CD4-positive, alpha-beta T cell treated with Interleukin-1 beta for 1 hour (primary cell): ENCODE results near the gene TAS2R31.
"Not testable (repeated sequence)": the region's sequence is repeated elsewhere in the genome, so short reads cannot be mapped to it uniquely, and the experiment has no call there.

Source experiments
- DNase-seq, 2 donors: peaks; one replicate each; pipeline ENCODE4 v3.0.0-alpha.2; 2020 to 2022

Gene TAS2R31, protein sequence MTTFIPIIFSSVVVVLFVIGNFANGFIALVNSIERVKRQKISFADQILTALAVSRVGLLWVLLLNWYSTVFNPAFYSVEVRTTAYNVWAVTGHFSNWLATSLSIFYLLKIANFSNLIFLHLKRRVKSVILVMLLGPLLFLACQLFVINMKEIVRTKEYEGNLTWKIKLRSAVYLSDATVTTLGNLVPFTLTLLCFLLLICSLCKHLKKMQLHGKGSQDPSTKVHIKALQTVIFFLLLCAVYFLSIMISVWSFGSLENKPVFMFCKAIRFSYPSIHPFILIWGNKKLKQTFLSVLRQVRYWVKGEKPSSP

DNA sequence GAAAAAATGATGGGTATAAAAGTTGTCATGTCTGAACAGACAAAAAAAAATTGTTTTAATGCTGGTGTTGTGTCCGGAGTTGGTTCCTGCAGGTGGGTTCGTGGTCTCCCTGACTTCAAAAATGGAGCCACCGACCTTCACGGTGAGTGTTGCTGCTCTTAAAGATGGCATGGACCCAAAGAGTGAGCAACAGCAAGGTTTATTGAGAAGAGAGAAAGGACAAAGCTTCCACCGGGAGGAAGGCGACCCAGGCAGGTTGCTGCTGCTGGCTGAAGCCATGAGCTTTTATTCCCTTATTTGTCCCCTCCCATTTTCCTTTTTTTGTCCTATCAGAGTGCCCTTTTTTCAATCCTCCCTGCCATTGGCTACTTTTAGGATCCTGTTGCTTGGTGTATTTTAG, at the start of gene TAS2R31:
TSS of gene TAS2R31 (minus strand) at position 101 of the 400 bp plus-strand sequence. CDS start at position 29, 72 bp downstream.
- DNase-seq: no peak

DNA sequence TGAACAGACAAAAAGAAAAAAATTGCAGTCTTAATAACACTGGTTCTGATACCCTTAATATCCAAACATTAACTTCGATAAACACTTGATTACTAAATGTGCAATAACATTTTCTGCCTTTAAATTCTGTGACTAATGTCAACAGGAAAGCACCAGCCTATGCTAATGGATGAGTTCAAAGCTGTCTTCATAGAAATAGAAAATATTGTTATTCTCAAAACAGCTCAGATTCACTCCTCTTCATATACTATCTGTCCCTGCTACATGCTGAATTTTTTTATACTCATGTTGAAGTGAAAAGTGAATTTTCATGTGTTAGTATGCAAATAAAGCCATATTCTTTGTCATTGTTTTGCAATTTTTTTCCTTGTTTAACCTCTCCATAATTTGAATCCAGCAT, 47.0 kb upstream of the TAS2R31 start:
- no peak for DNase-seq

DNA sequence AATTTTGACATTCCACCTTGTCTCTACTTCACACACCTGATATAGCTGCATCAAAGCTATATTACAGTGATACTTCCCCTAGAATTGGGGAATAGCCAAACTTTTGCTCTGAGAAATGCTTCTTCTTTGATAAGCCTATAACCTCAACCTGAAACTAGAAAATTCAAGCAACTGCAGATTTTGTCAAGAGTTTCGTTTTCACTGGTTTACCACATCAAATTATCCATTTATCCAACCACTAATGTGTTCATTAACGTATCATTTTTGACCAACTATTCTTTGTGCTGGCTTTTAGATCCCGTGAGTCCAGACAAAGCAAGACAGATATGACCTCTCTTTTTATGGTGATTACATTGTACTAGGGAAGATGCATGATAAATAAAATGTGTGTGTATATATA, 44.4 kb upstream of the TAS2R31 start:
- no peak for DNase-seq

DNA sequence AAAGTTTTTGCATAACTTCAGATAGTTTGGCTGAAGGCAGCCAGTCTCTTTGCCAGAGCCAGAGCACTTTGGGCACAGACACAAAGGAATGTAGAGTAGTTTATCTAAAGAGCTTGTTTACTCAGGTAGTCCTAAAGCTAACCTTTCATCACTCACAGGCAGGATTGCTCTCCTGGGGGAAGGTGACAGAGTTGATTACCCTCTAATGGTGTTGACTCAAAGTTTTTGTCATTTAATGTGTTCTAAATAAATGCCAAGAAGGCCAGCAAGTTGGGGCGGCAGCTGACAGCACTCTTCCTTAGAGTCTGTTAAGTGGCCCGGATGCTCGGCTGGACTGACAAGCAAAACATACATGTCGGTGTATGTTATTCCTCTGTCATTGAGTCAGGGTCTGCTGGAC, 40.2 kb upstream of the TAS2R31 start:
- no peak for DNase-seq

DNA sequence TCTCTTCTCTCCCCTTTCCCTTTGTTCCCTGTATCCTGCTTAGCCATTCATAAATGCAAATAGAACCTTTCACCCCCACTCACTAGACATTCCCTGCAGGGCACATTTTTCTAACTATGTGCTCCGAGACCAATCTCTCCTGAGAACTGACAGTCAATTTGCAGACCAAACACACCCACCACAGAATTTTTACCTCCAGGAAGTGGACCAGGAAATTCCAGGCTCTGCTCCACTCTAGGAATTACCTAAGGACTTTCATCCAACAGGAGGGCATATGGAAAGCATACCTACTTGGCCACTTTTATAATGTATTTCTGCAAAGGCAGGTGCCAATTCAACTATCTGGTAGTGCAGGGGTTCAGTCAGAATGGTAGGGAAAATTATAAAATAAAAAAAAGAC, 39.8 kb upstream of the TAS2R31 start:
- DNase-seq: no peak

DNA sequence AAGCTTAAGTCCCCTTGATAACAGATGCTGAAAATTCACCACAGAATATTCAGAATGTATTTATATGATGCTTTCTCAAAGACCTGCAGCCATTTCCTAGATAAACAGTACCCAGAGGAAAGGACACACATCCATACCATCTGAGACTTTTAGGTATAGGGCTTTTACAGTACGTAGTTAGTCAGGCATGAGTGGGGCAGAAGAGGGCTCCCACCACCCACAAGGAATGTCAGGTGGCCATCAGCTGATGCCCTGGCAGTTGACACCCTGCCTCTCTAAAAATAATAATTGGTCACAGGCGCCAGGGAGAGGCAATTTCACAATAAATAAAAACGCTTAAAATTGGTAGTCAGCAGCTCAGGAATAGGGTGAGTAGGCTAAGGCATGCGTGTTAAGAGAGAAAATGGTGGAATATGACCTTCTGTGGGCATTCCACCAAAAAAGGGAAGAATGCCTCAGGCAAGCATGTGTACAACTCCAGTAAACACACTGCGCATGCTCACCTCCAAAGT, 38.7 kb upstream of the TAS2R31 start:
- no peak for DNase-seq

DNA sequence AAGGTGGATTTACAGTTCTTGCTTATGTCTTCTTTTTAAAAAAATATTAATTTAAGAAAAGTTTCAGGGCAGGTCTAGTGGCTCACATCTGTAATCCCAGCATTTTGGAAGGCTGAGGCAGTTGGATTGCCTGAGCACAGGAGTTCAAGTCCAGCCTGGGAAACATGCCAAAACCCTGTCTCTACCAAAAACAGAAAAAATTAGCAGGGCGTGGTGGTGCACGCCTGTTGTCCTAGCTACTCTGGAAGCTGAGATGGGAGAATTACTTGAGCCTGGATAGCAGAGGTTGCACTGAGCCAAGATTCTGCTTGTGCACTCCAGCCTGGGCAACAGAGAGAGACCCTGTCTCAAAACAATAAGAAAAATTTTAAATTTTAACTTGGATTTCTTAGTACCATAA, 36.3 kb upstream of the TAS2R31 start:
- no peak for DNase-seq

DNA sequence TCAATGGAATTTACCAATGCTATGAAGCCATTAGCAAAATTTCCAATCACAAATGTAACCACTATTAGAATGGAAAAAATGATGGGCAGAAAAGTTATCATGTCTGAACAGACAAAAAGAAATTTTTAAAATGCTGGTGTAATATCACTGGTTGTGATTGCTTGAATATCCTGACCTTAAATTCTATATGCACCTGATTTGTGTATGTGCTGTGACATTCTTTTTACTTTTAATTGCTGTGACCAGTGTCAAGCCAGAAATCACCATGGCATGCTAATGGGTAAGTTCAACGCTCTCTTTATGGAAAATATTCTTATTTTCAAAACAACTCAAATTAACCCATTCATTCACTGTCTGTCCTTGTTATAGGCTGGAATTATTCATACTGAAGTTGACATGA, 31.0 kb upstream of the TAS2R31 start, which contains the start of gene TAS2R46:
TSS of gene TAS2R46 (minus strand) at position 101 of the 400 bp plus-strand sequence. CDS start at position 101, 0 bp downstream.
- not testable (repeated sequence) for DNase-seq

DNA sequence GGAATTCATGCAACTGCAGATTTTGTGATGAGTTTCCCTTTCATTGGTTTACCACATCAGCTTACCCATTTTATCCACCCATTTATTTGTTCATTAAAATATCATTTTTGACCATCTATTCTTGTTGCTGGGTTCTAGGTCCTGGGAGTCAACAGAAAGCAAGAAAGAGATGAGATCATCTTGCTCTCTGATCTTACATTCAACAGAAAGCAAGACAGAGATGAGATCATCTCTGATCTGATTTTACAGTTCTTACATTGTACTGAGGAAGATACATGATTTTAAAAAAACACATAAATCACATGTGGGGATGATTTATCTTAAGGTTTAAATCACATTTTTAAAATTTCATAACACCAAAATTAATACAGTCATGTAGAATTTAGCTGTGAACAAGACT, 28.6 kb upstream of the TAS2R31 start:
- DNase-seq: no peak

DNA sequence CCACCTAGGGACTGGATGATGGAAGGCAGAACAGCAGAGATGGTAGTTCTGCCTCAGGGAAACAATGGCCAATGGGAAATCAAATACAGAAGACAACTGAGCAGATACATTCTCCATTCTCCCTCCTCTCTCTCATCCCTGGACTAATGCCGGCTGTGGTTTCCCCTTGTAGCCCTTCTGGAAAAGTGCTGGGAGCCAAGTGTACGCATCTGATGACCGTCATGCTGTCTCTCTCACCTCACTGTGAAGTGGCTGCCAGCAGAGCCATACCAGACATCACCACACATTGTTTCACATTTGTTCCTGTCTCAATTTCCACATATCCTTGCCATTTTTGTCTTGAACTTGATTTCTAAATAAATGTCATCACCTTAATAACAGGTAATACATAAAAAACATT, 27.8 kb upstream of the TAS2R31 start:
- no peak for DNase-seq

DNA sequence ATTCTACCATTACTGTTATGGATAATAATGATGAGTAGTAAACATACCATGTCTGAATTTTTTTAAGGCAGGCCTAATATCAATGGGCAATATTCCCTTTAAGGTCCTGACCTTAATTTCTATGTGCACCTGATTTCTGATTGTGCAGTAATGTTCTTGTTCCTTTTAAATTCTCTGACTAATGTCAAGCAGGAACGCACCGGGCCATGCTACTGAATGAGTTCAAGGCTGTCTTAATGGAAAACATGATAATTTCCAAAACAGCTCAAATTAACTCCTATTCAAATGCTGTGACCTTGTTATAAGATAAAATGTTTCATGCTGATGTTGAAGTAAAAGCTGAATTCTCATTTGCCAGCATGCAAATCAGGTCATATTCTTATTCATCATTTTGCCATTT, 24.1 kb upstream of the TAS2R31 start:
- no peak for DNase-seq

DNA sequence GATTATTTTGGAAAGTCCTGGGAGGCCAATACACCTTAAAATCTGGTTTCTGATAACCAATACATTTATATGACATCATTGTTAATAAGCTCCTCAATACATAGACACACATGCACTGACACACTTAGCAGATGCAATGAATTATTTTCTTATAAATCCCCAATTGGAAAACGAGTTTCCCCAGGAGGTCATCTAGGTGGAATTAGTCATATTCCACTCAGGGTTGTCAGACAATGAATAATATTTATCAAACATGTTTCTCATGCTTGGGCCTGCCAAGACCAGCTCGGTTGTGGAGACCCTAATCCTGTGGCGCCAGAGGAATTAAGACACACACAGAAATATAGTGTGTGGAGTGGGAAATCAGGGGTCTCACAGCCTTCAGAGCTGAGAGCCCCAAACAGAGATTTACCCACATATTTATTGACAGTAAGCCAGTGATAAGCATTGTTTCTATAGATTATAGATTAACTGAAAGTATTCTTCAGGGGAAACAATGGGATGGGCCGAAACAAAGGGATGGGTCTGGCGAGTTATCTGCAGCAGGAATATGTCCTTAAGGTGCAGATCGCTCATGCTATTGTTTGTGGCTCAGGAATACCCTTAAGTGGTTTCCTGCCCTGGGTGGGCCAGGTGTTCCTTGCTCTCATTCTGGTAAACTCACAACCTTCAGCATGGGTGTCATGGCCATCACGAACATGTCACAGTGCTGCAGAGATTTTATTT, 18.8 kb upstream of the TAS2R31 start:
- not testable (repeated sequence) for DNase-seq

DNA sequence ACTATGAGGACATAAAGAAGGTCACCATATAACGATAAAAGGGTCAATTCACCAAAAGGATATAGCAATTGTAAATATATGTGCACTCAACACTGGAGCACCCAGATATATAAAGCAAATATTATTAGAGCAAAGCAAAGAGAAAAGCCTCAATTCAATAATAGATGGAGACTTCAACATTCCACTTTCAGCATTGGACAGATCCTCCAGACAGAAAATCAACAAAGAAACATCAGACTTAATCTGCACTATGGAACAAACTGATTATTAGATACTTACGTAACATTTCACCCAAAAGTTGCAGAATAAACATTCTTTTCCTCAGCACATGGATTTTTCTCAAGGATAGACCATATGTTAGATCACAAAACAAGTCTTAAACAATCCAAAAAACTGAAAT, 10.2 kb upstream of the TAS2R31 start:
- not testable (repeated sequence) for DNase-seq

DNA sequence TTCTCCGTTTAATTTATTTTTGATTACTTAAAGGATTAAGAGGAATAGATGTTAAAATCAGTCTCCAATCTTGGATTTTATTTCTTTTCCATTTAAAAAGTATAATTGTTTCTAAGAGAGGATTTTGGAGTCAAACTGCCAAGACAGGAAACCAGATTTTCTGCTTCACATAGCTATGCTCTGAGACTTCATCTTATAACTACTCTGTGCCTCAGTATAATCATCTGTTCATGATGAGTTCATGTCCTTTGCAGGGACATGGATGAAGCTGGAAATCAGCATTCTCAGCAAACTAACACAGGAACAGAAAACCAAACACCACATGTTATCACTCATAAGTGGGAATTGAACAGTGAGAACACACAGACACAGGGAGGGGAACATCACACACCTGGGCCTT, 9.0 kb upstream of the TAS2R31 start:
- no peak for DNase-seq

DNA sequence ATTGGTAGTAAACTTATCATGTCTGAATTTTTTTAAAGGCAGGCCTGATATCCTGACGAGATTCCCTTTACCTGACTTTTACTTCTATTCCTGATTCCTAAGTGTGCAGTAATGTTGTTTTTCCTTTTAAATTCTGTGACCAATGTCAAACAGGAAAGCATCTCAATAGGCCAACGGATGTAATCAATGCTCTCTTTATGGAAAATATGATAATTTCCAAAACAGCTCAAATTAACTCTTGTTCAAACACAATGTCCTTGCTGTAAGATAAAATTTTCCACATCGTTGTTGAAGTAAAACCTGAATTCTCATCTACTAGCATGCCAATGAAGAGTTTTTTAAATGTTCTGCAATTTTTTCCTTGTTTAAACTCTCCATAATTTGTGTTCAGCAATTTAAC, 8.0 kb upstream of the TAS2R31 start:
- DNase-seq: no peak

DNA sequence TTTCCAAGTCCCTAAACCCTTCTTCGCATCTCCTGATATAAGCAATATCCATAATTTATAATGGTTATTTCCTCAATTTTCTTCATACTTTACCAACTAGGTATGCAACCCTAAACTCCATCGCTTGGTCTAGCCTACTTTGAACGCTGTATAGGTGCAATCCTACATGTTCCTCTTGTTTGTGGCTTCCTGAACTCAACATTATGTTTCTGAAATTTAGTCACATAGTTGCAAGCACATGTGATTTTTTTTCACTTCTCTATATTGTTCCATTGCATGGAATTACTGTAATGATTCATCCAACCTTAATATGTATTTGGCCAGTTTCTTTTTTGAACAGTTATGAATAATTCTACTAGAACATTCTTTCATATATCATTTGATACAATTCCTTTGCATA, 2.8 kb upstream of the TAS2R31 start:
- DNase-seq: not testable (repeated sequence)

DNA sequence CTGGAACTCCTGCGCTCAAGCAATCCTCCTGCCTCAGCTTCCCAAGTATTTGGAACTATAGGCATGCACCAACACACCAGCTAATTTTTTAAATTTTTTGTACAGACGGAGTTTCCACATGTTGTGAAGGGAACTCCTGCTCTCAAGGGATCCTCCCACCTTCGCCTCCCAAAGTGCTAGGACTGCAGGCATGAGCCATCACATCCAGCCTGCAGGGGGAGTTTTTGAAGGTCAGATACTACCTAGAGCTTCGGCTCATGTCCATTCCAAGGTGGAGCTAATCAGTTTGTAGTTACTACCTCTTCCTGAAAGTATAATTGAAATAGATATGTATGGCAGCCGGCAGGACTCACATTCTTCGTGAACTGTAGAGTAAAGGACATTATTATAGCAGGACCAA, 5.1 kb downstream of the TAS2R31 start:
- no peak for DNase-seq

DNA sequence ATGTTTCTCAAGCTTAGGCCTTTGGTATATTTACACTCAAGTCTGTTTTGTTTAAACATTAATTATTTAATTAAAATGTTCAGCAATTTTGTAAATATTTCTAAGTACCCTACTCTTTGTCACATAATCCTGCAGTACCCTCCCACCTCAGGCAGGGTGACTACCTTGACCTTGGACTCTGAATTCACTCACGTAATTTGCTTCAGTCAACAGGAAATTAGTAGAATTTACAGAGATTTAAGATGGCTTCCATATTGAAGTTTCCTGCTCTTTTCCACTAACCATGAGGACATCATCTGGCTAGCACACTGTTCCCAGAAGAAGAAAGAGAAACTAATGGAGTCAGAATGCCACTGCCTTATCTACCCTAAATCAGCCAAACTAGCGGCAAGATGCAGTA, 7.8 kb downstream of the TAS2R31 start:
- no peak for DNase-seq

DNA sequence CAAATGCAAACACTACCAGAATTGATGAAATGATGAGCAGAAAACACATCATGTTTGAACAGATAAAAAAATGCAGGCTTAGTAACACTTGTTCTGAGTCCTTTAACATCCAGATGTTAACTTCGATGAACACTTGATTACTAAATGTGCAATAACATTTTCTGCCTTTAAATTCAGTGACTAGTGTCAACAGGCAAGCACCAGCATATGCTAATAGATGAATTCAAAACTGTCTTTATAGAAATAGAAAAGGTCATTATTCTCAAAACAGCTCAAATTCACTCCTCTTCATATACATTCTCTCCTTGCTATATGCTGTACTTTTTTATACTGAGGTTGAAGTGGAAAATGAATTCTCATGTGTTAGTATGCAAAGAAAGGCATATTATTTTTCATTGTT, 8.7 kb downstream of the TAS2R31 start, which contains the start of gene TAS2R19:
TSS of gene TAS2R19 (minus strand) at position 101 of the 400 bp plus-strand sequence. CDS start at position 52, 49 bp downstream.
- DNase-seq: no peak

DNA sequence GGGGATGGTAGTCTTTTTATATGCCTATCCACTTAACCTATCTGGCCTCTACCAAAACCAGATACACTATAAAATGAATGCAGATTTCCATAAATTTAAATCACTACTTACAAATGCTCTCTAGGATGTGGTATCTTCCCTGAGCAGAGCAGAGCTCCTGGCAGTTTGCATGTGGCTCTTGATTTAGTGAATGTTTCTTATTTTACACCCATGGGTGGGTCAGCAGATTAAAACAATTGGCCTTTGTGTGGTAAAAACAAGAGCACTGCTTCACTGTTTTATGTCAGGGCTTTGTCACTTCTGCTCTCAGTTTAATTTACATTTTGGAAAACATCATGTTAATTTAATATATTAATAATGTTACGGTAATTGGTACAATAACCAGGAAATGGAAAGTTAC, 14.3 kb downstream of the TAS2R31 start:
- DNase-seq: no peak

DNA sequence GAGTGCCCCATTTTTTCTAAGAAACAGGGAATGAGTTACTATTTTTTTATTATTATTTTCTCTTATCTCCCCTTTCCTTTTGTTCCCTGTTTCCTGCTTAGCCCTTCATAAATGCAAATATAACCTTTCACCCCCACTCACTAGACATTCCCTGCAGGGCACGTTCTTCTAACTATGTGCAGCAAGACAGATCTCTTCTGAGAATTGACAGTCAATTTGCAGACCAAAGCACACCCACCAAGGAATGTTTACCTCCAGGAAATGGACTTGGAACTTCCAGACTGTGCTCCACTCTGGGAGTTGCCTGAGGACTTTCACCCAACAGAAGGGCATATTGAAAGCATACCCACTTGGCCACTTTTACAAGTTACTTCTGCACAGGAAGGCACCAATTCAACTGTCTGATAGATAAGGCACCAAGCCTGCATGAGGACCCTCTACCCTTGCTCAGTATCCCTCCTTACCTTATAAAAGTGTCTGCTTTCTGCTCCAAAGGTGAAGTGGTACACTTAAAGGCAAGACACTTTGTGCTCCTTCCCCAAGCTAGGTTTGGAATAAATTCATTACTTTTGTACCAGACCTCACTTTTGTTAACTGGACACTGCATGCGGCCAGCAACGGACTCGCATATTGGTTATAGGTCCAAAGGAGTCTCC, 15.3 kb downstream of the TAS2R31 start:
- DNase-seq: no peak

DNA sequence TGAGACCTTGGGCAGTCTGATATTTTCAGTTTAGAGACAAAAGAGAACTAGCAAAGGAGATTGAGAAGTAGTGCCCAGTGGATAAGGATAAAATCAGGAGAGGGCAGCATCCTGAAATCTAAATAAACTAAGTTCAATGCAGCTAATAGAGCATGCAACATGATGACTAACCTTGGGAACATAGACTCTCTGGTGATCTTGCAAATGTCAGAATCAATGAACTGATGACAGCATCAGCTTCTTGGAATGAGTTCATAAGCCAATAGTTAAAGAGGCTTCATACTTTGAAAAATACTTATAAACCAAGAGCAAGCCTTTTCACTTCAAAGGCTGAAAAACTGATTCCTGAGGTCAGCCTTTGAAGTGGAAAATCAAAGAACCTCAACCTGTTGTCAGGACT, 17.0 kb downstream of the TAS2R31 start:
- DNase-seq: no peak

DNA sequence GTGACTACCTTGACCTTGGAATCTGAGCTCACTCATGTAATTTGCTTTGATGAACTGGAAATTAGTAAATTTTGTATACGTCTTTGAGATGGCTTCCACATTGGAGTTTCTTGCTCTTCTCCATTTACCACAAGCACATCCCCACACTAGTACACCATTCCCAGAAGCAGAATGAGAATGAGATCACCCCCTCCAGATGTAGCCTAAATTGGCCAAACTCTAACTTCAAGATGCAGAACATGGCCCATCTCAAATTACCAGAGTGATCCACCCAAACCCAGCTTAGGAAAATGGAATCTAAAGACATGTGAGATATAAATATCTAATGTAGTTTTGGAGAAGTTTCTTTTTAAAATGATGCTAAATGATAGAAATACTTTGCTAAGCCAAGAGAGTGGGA, 23.6 kb downstream of the TAS2R31 start:
- DNase-seq: no peak

DNA sequence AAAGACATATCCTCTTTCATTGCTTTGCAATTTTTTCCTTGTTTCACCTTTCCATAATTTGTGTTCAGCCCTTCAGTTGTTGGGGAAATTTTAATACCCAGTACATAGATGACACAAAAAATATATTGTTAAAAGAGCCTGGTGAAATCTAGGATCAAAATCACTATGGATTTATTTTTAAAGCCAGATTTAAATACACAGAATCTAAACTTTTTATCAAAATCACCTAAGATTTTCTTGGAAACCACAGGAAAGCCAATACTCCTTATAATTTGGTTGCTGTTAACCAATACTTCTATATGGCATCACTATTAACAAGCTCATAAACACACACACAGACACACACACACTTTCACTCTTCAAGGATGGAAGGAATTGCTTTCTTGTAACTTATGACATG, 33.0 kb downstream of the TAS2R31 start, which contains the start of gene TAS2R20:
TSS of gene TAS2R20 (minus strand) at position 101 of the 400 bp plus-strand sequence. CDS start 429 bp downstream, outside the sequence.
- no peak for DNase-seq
